HEK293 (cell line): ENCODE data around the gene BLM.

ENCODE experiments used
- HOXC10 ChIP-seq: sonication (generic); formaldehyde crosslinking; IDR thresholded peaks from 2 replicates; pipeline ENCODE4 v1.8.1; 2023; ENCODE audit warnings: mild to moderate bottlenecking, missing genetic modification reagents
- ZBTB1 ChIP-seq: fragments of 450-650 bp; formaldehyde crosslinking; IDR thresholded peaks from 2 replicates; pipeline ENCODE4 v1.5.1; 2016; ENCODE audit warnings: missing biosample characterization, missing genetic modification characterization
- ZBTB21 ChIP-seq: fragments of 450-650 bp; formaldehyde crosslinking; IDR thresholded peaks from 2 replicates; pipeline ENCODE4 v1.5.1; 2017; ENCODE audit warnings: missing biosample characterization, missing genetic modification characterization
- ZNF112 ChIP-seq: fragments of 450-650 bp; formaldehyde crosslinking; IDR thresholded peaks from 2 replicates; pipeline ENCODE4 v1.5.0; 2017; ENCODE audit warnings: missing biosample characterization, missing genetic modification characterization
- ZNF121 ChIP-seq: fragments of 450-650 bp; formaldehyde crosslinking; IDR thresholded peaks from 2 replicates; pipeline ENCODE4 v1.5.1; 2016; ENCODE audit warnings: missing biosample characterization, missing genetic modification characterization
- ZNF585B ChIP-seq: fragments of 450-650 bp; formaldehyde crosslinking; IDR thresholded peaks from 2 replicates; pipeline ENCODE4 v1.5.1; 2016; ENCODE audit warnings: missing biosample characterization, missing genetic modification characterization
- ZNF629 ChIP-seq: fragments of 450-650 bp; formaldehyde crosslinking; IDR thresholded peaks from 2 replicates; pipeline ENCODE4 v1.5.1; 2017; ENCODE audit warnings: missing biosample characterization, missing genetic modification characterization
- ZNF747 ChIP-seq: fragments of 450-650 bp; formaldehyde crosslinking; IDR thresholded peaks from 2 replicates; pipeline ENCODE4 v1.5.1; 2016; ENCODE audit warnings: missing biosample characterization, missing genetic modification characterization
- TF ChIP-seq, protein P1 (sequence below): fragments of 450-650 bp; formaldehyde crosslinking; IDR thresholded peaks from 2 replicates; pipeline ENCODE4 v1.5.1; 2016; ENCODE audit warnings: missing biosample characterization, missing genetic modification characterization

DNA sequence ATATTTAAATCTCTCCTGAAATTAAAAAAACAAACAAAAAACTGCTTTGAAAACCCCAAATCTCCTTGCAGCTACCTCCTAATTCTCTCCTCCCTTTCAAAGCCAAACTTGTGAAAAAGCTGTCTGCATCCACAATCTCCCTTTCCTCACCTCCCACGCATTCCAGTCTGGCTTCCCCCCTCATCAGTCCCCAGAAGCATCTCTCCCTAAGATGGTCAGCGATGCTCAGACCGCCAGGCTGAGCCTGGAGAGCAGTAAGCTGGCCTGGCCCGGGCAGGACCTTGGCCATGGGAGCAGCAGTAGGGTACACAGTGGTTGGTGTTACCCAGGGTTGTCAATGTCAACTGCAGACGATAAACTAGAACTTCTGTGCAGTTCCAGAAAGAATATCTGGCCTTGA, 32.9 kb upstream of the BLM start:
- no peak for TF ChIP-seq ZNF112
- TF ChIP-seq, protein P1, sequence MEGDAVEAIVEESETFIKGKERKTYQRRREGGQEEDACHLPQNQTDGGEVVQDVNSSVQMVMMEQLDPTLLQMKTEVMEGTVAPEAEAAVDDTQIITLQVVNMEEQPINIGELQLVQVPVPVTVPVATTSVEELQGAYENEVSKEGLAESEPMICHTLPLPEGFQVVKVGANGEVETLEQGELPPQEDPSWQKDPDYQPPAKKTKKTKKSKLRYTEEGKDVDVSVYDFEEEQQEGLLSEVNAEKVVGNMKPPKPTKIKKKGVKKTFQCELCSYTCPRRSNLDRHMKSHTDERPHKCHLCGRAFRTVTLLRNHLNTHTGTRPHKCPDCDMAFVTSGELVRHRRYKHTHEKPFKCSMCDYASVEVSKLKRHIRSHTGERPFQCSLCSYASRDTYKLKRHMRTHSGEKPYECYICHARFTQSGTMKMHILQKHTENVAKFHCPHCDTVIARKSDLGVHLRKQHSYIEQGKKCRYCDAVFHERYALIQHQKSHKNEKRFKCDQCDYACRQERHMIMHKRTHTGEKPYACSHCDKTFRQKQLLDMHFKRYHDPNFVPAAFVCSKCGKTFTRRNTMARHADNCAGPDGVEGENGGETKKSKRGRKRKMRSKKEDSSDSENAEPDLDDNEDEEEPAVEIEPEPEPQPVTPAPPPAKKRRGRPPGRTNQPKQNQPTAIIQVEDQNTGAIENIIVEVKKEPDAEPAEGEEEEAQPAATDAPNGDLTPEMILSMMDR (tag by site-specific recombination) = no peak
- TF ChIP-seq ZNF121 (tag by site-specific recombination) = no peak
- no peak for TF ChIP-seq ZNF747 (tag by site-specific recombination)
- TF ChIP-seq ZBTB1 = no peak
- TF ChIP-seq ZNF585B (tag by site-specific recombination) = no peak
- TF ChIP-seq ZNF629 (tag by site-specific recombination) = no peak
- TF ChIP-seq HOXC10 (CRISPR knock-in tag) = no peak
- no peak for TF ChIP-seq ZBTB21 (tag by site-specific recombination)
